Bronchial epithelial cell (primary cell): ENCODE measurements around the gene TMEM178A. TPM values are rescaled to one million over a fixed set of nuclear protein-coding genes. Genes with fewer than 3 reads are reported as not detected.
A peak's percentile ranks its signal among the peaks of the same experiment; 100 is the strongest.

Experiments
- DNase-seq: peaks from one replicate; pipeline ENCODE4 v3.0.0-alpha.2; 2010; ENCODE audit warnings: low read depth
- FAIRE-seq: peaks from 2 replicates; lab custom pipeline; 2011; peaks lifted over from hg19 to GRCh38; lab: Jason Lieb, UNC
- H3K27me3 ChIP-seq: 2 replicates; pipeline ENCODE4 v1.5.1; 2011; ENCODE audit warnings: low read length; ENCODE audit not compliant: control insufficient read depth, insufficient read depth
- H3K36me3 ChIP-seq: 2 replicates; pipeline ENCODE4 v1.5.1; 2011; ENCODE audit warnings: low read length; ENCODE audit not compliant: control insufficient read depth, insufficient read depth
- H3K4me3 ChIP-seq: 2 replicates; pipeline ENCODE4 v1.5.1; 2011; ENCODE audit warnings: mild to moderate bottlenecking, low read depth, low read length, control low read depth
- total RNA-seq: library from RNA; depleted of rRNA; stranded (reverse); fragments of >200 nt; gene quantifications from 2 replicates; pipeline ENCODE4 v1.2.1, GENCODE V29; 2014
- TF ChIP-seq, protein P1 (sequence below): IDR thresholded peaks from 2 replicates; pipeline ENCODE4 v1.5.1; 2011; ENCODE audit warnings: mild to moderate bottlenecking, moderate library complexity, low read length, control low read depth, inconsistent platforms; ENCODE audit not compliant: insufficient read depth, severe bottlenecking

Gene TMEM178A
- total RNA-seq, 1 donor from 2014 or later = 0.26 TPM

DNA sequence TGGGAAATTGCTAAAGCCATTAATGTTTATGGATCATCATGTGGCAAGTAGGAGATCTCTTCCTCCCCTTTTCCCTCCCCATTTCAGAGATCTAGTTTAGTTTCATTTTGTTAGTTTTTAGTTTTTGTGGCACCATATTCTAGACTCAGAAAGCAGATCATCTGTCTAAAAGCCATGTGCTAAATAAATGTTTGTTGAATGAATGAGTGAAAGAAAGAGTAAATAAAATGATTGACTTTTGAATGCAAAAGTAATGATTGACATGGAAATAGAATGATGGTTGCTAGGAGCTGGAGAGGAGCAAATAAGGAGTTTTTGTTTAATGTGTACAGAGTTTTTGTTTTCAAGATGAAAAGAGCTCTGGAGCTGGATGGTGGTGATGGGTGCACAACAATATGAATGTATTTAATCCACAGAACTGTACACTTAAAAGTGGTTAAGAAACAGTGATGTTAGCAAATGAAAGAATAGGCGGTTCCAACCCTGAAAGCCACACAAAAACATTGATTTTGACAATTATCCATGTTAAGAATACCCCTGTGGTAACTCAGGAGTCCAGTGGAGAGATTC is 23.6 kb downstream of the TMEM178A start:
- Histone ChIP-seq H3K4me3 (no peak overlapping the region), H3K27me3 (no peaks in the 10 kb centered on the region), H3K36me3 (no peaks in the 10 kb centered on the region)
- TF ChIP-seq, protein P1, sequence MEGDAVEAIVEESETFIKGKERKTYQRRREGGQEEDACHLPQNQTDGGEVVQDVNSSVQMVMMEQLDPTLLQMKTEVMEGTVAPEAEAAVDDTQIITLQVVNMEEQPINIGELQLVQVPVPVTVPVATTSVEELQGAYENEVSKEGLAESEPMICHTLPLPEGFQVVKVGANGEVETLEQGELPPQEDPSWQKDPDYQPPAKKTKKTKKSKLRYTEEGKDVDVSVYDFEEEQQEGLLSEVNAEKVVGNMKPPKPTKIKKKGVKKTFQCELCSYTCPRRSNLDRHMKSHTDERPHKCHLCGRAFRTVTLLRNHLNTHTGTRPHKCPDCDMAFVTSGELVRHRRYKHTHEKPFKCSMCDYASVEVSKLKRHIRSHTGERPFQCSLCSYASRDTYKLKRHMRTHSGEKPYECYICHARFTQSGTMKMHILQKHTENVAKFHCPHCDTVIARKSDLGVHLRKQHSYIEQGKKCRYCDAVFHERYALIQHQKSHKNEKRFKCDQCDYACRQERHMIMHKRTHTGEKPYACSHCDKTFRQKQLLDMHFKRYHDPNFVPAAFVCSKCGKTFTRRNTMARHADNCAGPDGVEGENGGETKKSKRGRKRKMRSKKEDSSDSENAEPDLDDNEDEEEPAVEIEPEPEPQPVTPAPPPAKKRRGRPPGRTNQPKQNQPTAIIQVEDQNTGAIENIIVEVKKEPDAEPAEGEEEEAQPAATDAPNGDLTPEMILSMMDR = no peak
- no peak for DNase-seq
- no peak for FAIRE-seq

DNA sequence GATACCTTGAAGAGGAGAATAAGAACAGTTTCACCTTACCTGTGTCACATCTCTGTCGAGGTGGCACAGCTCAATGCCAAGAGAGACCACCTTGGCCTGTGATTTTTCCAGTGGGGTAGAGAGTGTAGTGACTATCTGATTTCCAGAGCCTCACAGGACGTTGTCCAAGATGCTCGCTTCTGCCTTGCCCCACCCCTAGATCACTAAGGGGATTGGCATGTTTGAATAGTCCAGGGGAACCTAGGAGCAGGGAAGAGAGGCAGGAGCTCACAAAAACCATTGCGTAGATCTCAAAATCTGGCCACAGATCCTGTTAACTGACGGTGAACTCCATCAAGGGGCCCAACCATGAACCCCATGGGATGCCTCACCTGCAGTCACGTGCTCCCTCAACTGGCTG is 24.2 kb downstream of the TMEM178A start:
- Histone ChIP-seq H3K4me3 (no peak overlapping the region), H3K27me3 (no peaks in the 10 kb centered on the region), H3K36me3 (no peaks in the 10 kb centered on the region)
- FAIRE-seq = no peak
- peak; percentile 29 for DNase-seq
- TF ChIP-seq, protein P1 = no peak

DNA sequence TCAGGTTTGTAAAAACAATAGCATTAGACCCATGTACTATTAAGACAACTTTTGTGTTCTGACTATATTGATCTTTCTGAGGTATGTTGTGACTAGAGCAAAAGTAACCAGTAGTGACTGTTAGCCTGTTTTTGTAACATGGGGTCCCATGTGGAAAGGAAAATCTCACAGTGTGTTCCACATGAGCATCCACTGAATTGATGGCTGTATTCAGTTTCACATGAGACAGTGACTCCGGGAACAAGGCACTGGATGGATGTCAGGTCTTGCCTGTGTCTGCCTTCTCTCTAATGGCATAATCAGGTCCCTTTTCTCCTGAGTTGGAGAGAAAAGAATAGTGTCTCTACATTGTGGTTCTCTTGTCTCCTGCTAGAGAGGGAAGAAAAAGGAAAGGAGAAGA is 27.5 kb downstream of the TMEM178A start:
- Histone ChIP-seq H3K4me3 (no peak overlapping the region), H3K27me3 (no peaks in the 10 kb centered on the region), H3K36me3 (no peaks in the 10 kb centered on the region)
- TF ChIP-seq, protein P1 = no peak
- FAIRE-seq (no peak), DNase-seq (no peak)

DNA sequence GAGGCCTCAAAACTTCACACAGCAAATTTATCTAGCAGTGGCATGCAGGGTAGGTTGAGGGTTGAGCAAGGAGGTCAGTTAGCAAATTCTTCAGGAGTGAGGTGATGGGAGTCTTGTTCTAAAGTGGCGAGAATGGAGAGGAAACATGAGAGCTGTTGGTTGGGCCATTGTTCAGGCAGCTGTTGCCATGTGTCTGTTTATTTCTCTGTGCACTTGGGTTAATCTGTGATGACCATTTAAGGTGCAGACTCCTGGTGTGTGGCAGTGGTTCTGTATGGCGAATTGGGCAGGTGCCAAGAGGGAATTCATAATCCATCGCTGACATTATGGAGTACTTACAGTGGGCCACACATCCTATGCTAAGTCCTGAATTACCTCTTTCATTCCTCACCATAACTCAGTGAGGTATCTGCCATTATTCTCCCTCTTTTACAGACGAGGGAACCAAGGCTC is 30.4 kb downstream of the TMEM178A start:
- peak; percentile 63 for DNase-seq
- Histone ChIP-seq H3K4me3 (no peak overlapping the region), H3K27me3 (no peaks in the 10 kb centered on the region), H3K36me3 (no peaks in the 10 kb centered on the region)
- no peak for FAIRE-seq
- TF ChIP-seq, protein P1 = no peak

DNA sequence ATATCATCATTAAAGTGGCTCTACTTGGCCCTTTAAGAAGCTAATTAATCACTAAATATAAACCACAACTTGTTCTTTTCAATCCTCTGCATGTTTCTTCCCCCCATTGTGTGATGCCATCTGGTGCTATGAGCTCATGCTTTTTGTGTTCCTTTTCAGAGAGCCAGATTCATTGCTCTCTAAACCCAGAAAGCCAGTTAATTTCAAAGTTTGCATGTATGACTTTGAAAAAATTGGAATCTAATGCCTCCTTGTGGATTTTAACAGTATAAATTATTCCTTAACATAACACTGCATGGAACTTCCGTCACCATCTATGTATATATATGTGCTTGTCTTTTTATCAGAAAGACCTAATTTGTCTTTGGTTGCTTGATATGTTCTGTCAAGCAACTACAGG is 31.1 kb downstream of the TMEM178A start:
- Histone ChIP-seq H3K27me3 (no peaks in the 10 kb centered on the region), H3K36me3 (no peaks in the 10 kb centered on the region), H3K4me3 (no peak overlapping the region)
- FAIRE-seq (no peak), DNase-seq (peak; percentile 62)
- TF ChIP-seq, protein P1 = peak; percentile 8

DNA sequence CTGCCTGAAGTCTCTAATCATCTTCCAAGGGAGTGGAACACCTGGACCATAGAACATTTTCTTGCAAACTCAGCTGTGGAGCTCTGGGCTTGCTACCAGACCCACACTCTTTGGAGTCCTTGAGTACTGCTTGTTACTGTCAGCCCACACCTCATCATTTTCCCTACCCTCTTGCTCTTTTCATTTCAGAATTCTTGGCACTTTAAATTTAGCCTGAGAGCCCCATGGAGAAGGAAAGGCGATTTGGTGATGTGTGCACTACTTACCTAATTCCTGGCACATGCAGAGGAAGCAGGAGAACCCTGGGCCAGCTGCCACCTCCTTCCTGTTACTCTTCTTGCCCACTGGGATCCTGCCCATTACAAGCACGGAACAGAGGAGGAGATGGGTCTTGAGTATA is 31.7 kb downstream of the TMEM178A start:
- Histone ChIP-seq H3K36me3 (no peaks in the 10 kb centered on the region), H3K27me3 (no peaks in the 10 kb centered on the region), H3K4me3 (no peak overlapping the region)
- TF ChIP-seq, protein P1 = no peak
- FAIRE-seq (no peak), DNase-seq (no peak)
